H1 (cell line): ENCODE results near the gene CDK5. TPM values are rescaled to one million over a fixed set of nuclear protein-coding genes. Genes with fewer than 3 reads are reported as not detected.
A peak's percentile ranks its signal among the peaks of the same experiment; 100 is the strongest.

Source experiments
- CTCF ChIA-PET: fragments of 300-600 bp; sonication (Branson Sonifier 250); formaldehyde crosslinking; loops from one replicate; lab custom pipeline; 2021; ENCODE audit not compliant: partially characterized antibody; lab: Charles Lee
- POLR2A ChIA-PET: fragments of 300-600 bp; sonication (Branson Sonifier 250); formaldehyde crosslinking; loops from one replicate; lab custom pipeline; 2021; ENCODE audit warnings: inconsistent platforms; ENCODE audit not compliant: partially characterized antibody; lab: Charles Lee
- DNase-seq, 2 experiments: peaks; one replicate each; pipeline versions ENCODE4 v3.0.0 to v3.0.0-alpha.2; 2010 to 2022; ENCODE audit warnings: low spot score in 2 of 2, low read depth in 1 of 2, mixed read lengths in 1 of 2
- FAIRE-seq: peaks from 2 replicates; lab custom pipeline; 2011; peaks lifted over from hg19 to GRCh38; lab: Jason Lieb, UNC
- H2AFZ ChIP-seq: 2 replicates; pipeline ENCODE4 v1.8.1; 2012; ENCODE audit warnings: low read length, inconsistent platforms
- H2AK5ac ChIP-seq: 2 replicates; pipeline ENCODE4 v1.6.1; 2013; ENCODE audit warnings: low read depth, low read length
- H2BK120ac ChIP-seq: replicated peaks from 2 replicates; pipeline ENCODE3; 2013; ENCODE audit warnings: low read depth, low read length, inconsistent platforms
- H2BK12ac ChIP-seq: 2 replicates; pipeline ENCODE4 v1.6.1; 2013; ENCODE audit warnings: low read depth, low read length
- H2BK15ac ChIP-seq: 2 replicates; pipeline ENCODE4 v1.6.1; 2013; ENCODE audit warnings: low read length
- H2BK20ac ChIP-seq: 2 replicates; pipeline ENCODE4 v1.6.1; 2013; ENCODE audit warnings: low read length
- H2BK5ac ChIP-seq: 2 replicates; pipeline ENCODE4 v1.6.1; 2013; ENCODE audit warnings: low read depth, low read length
- H3K14ac ChIP-seq: 2 replicates; pipeline ENCODE4 v1.6.1; 2013; ENCODE audit warnings: inconsistent platforms; ENCODE audit not compliant: insufficient read length
- H3K18ac ChIP-seq: 2 replicates; pipeline ENCODE4 v1.6.1; 2013; ENCODE audit warnings: low read length; ENCODE audit errors: extremely low read depth
- H3K23ac ChIP-seq: 2 replicates; pipeline ENCODE4 v1.6.1; 2013; ENCODE audit warnings: inconsistent platforms; ENCODE audit not compliant: insufficient read length
- H3K23me2 ChIP-seq: 2 replicates; pipeline ENCODE4 v1.6.1; 2013; ENCODE audit warnings: low read depth, low read length
- H3K27ac ChIP-seq: 2 replicates; pipeline ENCODE4 v1.6.1; 2011; ENCODE audit warnings: low read depth, low read length, inconsistent platforms
- H3K27me3 ChIP-seq, 4 experiments: replicated peaks in 1 of 4; 1 replicate in 1 of 4; 2 replicates in 3 of 4; pipeline versions ENCODE4 v1.6.1 to v1.8.1; 2011 to 2013; ENCODE audit warnings: low read length in 3 of 4, mild to moderate bottlenecking in 3 of 4, inconsistent platforms in 2 of 4, mixed read lengths in 2 of 4, moderate library complexity in 1 of 4; ENCODE audit not compliant: control insufficient read depth in 3 of 4, insufficient read depth in 3 of 4; ENCODE audit errors: extremely low read depth in 1 of 4
- H3K36me3 ChIP-seq, 4 experiments: 2 replicates each; pipeline versions ENCODE4 v1.6.1 to v1.8.1; 2011 to 2013; ENCODE audit warnings: mild to moderate bottlenecking in 4 of 4, low read length in 3 of 4, moderate library complexity in 2 of 4, control low read depth in 1 of 4, inconsistent platforms in 1 of 4; ENCODE audit not compliant: insufficient read depth in 4 of 4, control insufficient read depth in 2 of 4
- H3K4ac ChIP-seq: replicated peaks from 2 replicates; pipeline ENCODE3; 2013; ENCODE audit warnings: low read length, low read depth, mixed read lengths, inconsistent platforms; ENCODE audit not compliant: insufficient read length
- H3K4me1 ChIP-seq, 4 experiments: replicated peaks in 1 of 4; 1 replicate in 1 of 4; 2 replicates in 3 of 4; pipeline versions ENCODE4 v1.6.1 to v1.8.1; 2011 to 2013; ENCODE audit warnings: low read length in 3 of 4, inconsistent platforms in 2 of 4, mixed read lengths in 1 of 4; ENCODE audit not compliant: insufficient read depth in 4 of 4, control insufficient read depth in 3 of 4
- H3K4me2 ChIP-seq, 2 experiments: 2 replicates each; pipeline versions ENCODE4 v1.6.1 to v1.8.1; 2011 to 2013; ENCODE audit warnings: low read depth in 2 of 2, low read length in 2 of 2, control low read depth in 1 of 2, inconsistent platforms in 1 of 2, mild to moderate bottlenecking in 1 of 2; ENCODE audit not compliant: insufficient read depth in 1 of 2
- H3K4me3 ChIP-seq, 4 experiments: fragments of 200-600, 300-600 bp in 1 of 4; sonication (generic), shearing (Covaris generic), sonication (Bioruptor Twin) in 1 of 4; 2 replicates each; pipeline versions ENCODE4 v1.5.1 to v1.8.1; 2011 to 2016; ENCODE audit warnings: low read length in 4 of 4, low read depth in 3 of 4, control low read depth in 2 of 4, inconsistent platforms in 2 of 4, mild to moderate bottlenecking in 2 of 4, mixed read lengths in 1 of 4, moderate library complexity in 1 of 4; ENCODE audit not compliant: insufficient read depth in 2 of 4; ENCODE audit errors: extremely low read depth in 1 of 4
- H3K56ac ChIP-seq: replicated peaks from 2 replicates; pipeline ENCODE3; 2013; ENCODE audit warnings: low read depth, mild to moderate bottlenecking, mixed read lengths, low read length, inconsistent platforms; ENCODE audit not compliant: insufficient read length
- H3K79me1 ChIP-seq: 2 replicates; pipeline ENCODE4 v1.6.1; 2013; ENCODE audit warnings: low read depth, low read length, control low read depth
- H3K79me2 ChIP-seq, 2 experiments: 2 replicates each; pipeline versions ENCODE4 v1.6.1 to v1.8.1; 2012 to 2013; ENCODE audit warnings: low read length in 2 of 2, mild to moderate bottlenecking in 2 of 2, inconsistent platforms in 1 of 2; ENCODE audit not compliant: insufficient read depth in 2 of 2, control insufficient read depth in 1 of 2
- H3K9ac ChIP-seq, 4 experiments: replicated peaks in 1 of 4; 1 replicate in 1 of 4; 2 replicates in 3 of 4; pipeline versions ENCODE4 v1.6.1 to v1.8.1; 2011 to 2013; ENCODE audit warnings: low read depth in 3 of 4, low read length in 3 of 4, control low read depth in 2 of 4, mild to moderate bottlenecking in 2 of 4, moderate library complexity in 2 of 4, inconsistent platforms in 1 of 4; ENCODE audit errors: extremely low read depth in 1 of 4
- H3K9me3 ChIP-seq, 2 experiments: 2 replicates each; pipeline versions ENCODE4 v1.6.1 to v1.8.1; 2012 to 2013; ENCODE audit warnings: mild to moderate bottlenecking in 2 of 2, moderate library complexity in 2 of 2, control low read depth in 1 of 2, inconsistent platforms in 1 of 2, low read depth in 1 of 2, low read length in 1 of 2, mixed read lengths in 1 of 2; ENCODE audit not compliant: insufficient read depth in 2 of 2
- H4K20me1 ChIP-seq, 2 experiments: replicated peaks in 1 of 2; 2 replicates each; pipeline versions ENCODE3 to v1.8.1; 2011 to 2013; ENCODE audit warnings: inconsistent platforms in 2 of 2, low read length in 2 of 2, mild to moderate bottlenecking in 1 of 2; ENCODE audit not compliant: insufficient read depth in 2 of 2, control insufficient read depth in 1 of 2
- H4K5ac ChIP-seq: 2 replicates; pipeline ENCODE4 v1.6.1; 2013; ENCODE audit warnings: low read length, low read depth, mixed read lengths, inconsistent platforms; ENCODE audit not compliant: insufficient read length
- H4K8ac ChIP-seq: 2 replicates; pipeline ENCODE4 v1.8.0; 2013; ENCODE audit warnings: mild to moderate bottlenecking, moderate library complexity, low read length, inconsistent platforms; ENCODE audit not compliant: insufficient read depth; ENCODE audit errors: extremely low read depth
- H4K91ac ChIP-seq: replicated peaks from 2 replicates; pipeline ENCODE3; 2013; ENCODE audit warnings: low read length, mixed read lengths, inconsistent platforms; ENCODE audit not compliant: insufficient read length
- KDM4A ChIP-seq: IDR thresholded peaks from one replicate; pipeline ENCODE4 v1.7.1; 2012; ENCODE audit warnings: low read depth, mild to moderate bottlenecking, moderate library complexity, low read length, inconsistent platforms; ENCODE audit not compliant: severe bottlenecking
- KDM5A ChIP-seq: fragments of 200-600 bp; IDR thresholded peaks from 2 replicates; pipeline ENCODE4 v1.7.1; 2012; ENCODE audit warnings: mild to moderate bottlenecking, low read length, inconsistent platforms, mixed read lengths
- POLR2AphosphoS5 ChIP-seq: IDR thresholded peaks from 2 replicates; pipeline ENCODE4 v1.6.1; 2011; ENCODE audit warnings: low read depth, low read length
- SUZ12 ChIP-seq: fragments of 200-600 bp; sonication (generic); IDR thresholded peaks from 2 replicates; pipeline ENCODE4 v1.6.1; 2012; ENCODE audit warnings: mild to moderate bottlenecking, inconsistent platforms, low read length, moderate library complexity, mixed read lengths
- WGBS, 2 experiments: shearing (Covaris generic) in 1 of 2; methylation state at CpG; one replicate each; pipeline versions ENCODE4 v1.1.6 to v1.1.7; 2013 to 2015; ENCODE audit warnings: low lambda C conversion rate in 2 of 2, mixed read lengths in 2 of 2, inconsistent platforms in 1 of 2, low coverage in 1 of 2, missing lambda C conversion rate in 1 of 2; ENCODE audit not compliant: insufficient replicate concordance in 2 of 2, insufficient coverage in 1 of 2, insufficient read length in 1 of 2; ENCODE audit errors: extremely low coverage in 1 of 2, missing lambda C conversion rate in 1 of 2; 5-methylcytosine and 5-hydroxymethylcytosine counted together
- polyA plus RNA-seq, 7 experiments: library from polyadenylated mRNA; depleted of rRNA in 3 of 7; stranded (reverse) in 5 of 7; unstranded in 2 of 7; fragments of >200 nt in 5 of 7; fragments of 200-250 nt in 2 of 7; gene quantifications; 1 replicate in 5 of 7; 2 replicates in 1 of 7; 4 replicates in 1 of 7; pipeline versions ENCODE4 v1.2.1 to v1.2.3, GENCODE V29; 2011 to 2013; ENCODE audit warnings: missing spikeins in 2 of 7, mixed read lengths in 2 of 7
- total RNA-seq: library from RNA; stranded (reverse); fragmentation: NEBNext Ultra II Directional; extraction: Animal tissue kit (Norgen Biotek cat#: 25700); gene quantifications from 2 replicates; pipeline ENCODE4 v1.2.1, GENCODE V29; 2021

Gene CDK5
- total and polyA plus RNA-seq, 2 of the 8 experiments (the other 6 are each of a cell fraction or from before 2014, with no cell fraction given) = 22.8 to 37.2 TPM

GRCh38 chr7:151007469-151007898 lies 50.2 kb downstream of the CDK5 start:
- Histone ChIP-seq H3K27ac (no peak overlapping the region), H2BK20ac (no peak overlapping the region; the same call in 1 of the 2 replicates), H4K8ac (peak overlapping the region; percentile 15; the same call in 1 of the 2 replicates), H3K14ac (no peak overlapping the region), H2AK5ac (peak overlapping the region; percentile 46; the same call in 1 of the 2 replicates), H3K9me3 (no peaks in the 10 kb centered on the region), H3K9ac (no peak overlapping the region), H3K36me3 (no peaks in the 10 kb centered on the region), H3K27me3 (peaks cover 0 to 3% (median 0%) of the 10 kb centered on the region in 4 experiments; a peak in 1 of 7 replicates), H4K20me1 (no peaks in the 10 kb centered on the region), H3K56ac (no peak overlapping the region), H2BK5ac (peak overlapping the region; percentile 35), H4K91ac (peak overlapping the region; percentile 51), H3K4ac (no peak overlapping the region), H3K4me2 (no peak overlapping the region), H2AFZ (no peak overlapping the region)
- no peak for FAIRE-seq
- ChIA-PET CTCF (interaction anchor here (0.6 to 11.5 kb wide), 20 partner anchors 9 to 303 kb away, joined by 3 to 142 read pairs (median 12); partner anchors contain the start of genes ATG9B, CDK5, NOS3 and SLC4A2), POLR2A (interaction anchor here (1.1 to 1.7 kb wide), 4 partner anchors 10 to 19 kb away, joined by 3 to 7 read pairs (median 4); no protein-coding TSS in a partner anchor)
- TF ChIP-seq POLR2AphosphoS5 = no peak
- no peak for TF ChIP-seq KDM4A
- TF ChIP-seq KDM5A = no peak
- TF ChIP-seq SUZ12 = no peak
- TF ChIP-seq, all 59 proteins: peak for 0
- WGBS, 2 experiments = 81% methylated on average over 6 of the region's 7 CpGs; no CpG with 5 or more reads in 1 of the 2 experiments
- no peak overlapping the region for H3K23ac ChIP-seq
- H4K5ac ChIP-seq = no peak overlapping the region
- no peaks in the 10 kb centered on the region; the same call in 1 of the 2 replicates for H3K23me2 ChIP-seq
- H3K4me3 ChIP-seq = no peak overlapping the region
- H3K79me2 ChIP-seq = no peaks in the 10 kb centered on the region
- peaks cover 0 to 23% (median 20%) of the 10 kb centered on the region in 4 experiments; a peak in 6 of 7 replicates for H3K4me1 ChIP-seq
- no peaks in the 10 kb centered on the region for H3K79me1 ChIP-seq
- DNase-seq = no peak
- H2BK15ac ChIP-seq = no peak overlapping the region
- H3K18ac ChIP-seq = no peak overlapping the region; the same call in 1 of the 2 replicates
- H2BK120ac ChIP-seq = no peak overlapping the region
- H2BK12ac ChIP-seq = peak overlapping the region; percentile 87; the same call in 1 of the 2 replicates
